ENCODE measurements around the gene FBXO47.
"Not testable (repeated sequence)": the region's sequence is repeated elsewhere in the genome, so short reads cannot be mapped to it uniquely, and the experiment has no call there.

Gene FBXO47

GRCh38 chr17:38978180-38978579, 11.0 kb upstream of the FBXO47 start:
- no peak for DNase-seq

GRCh38 chr17:38976187-38976551, 9.0 kb upstream of the FBXO47 start:
- DNase-seq = not testable (repeated sequence)

GRCh38 chr17:38970804-38971203, 3.6 kb upstream of the FBXO47 start:
- no peak for DNase-seq

- no peak for DNase-seq
Measured at GRCh38 chr17:38970128-38970527, 2.9 kb upstream of the FBXO47 start.

- DNase-seq = no peak
Measured at GRCh38 chr17:38969281-38969680, 2.1 kb upstream of the FBXO47 start.

GRCh38 chr17:38961413-38961812, 5.8 kb downstream of the FBXO47 start:
- DNase-seq = no peak

- DNase-seq = no peak
Measured at GRCh38 chr17:38960402-38960801, 6.8 kb downstream of the FBXO47 start.

- DNase-seq = no peak
Measured at GRCh38 chr17:38959508-38959907, 7.7 kb downstream of the FBXO47 start.

- no peak for DNase-seq
Measured at GRCh38 chr17:38958756-38959155, 8.4 kb downstream of the FBXO47 start.

- DNase-seq = no peak
Measured at GRCh38 chr17:38958326-38958725, 8.9 kb downstream of the FBXO47 start.

- not testable (repeated sequence) for DNase-seq
Measured at GRCh38 chr17:38953800-38954199, 13.4 kb downstream of the FBXO47 start.

- DNase-seq = no peak
Measured at GRCh38 chr17:38947189-38947588, 20.0 kb downstream of the FBXO47 start.

- no peak for DNase-seq
Measured at GRCh38 chr17:38943607-38944006, 23.6 kb downstream of the FBXO47 start.

GRCh38 chr17:38942696-38943334, 24.4 kb downstream of the FBXO47 start:
- DNase-seq = no peak

- no peak for DNase-seq
Measured at GRCh38 chr17:38940404-38940803, 26.8 kb downstream of the FBXO47 start.

GRCh38 chr17:38939987-38940386, 27.2 kb downstream of the FBXO47 start:
- DNase-seq = no peak

- not testable (repeated sequence) for DNase-seq
Measured at GRCh38 chr17:38933962-38934361, 33.2 kb downstream of the FBXO47 start.

- DNase-seq = not testable (repeated sequence)
Measured at GRCh38 chr17:38930782-38931181, 36.4 kb downstream of the FBXO47 start.

GRCh38 chr17:38926293-38927070, 40.7 kb downstream of the FBXO47 start:
- DNase-seq = no peak

GRCh38 chr17:38925263-38925995, 41.8 kb downstream of the FBXO47 start, which contains the start of gene LASP1NB:
LASP1NB (plus strand) TSS chr17:38925614.
- no peak for DNase-seq

- DNase-seq = no peak
Measured at GRCh38 chr17:38922538-38923297, 44.5 kb downstream of the FBXO47 start.

GRCh38 chr17:38921756-38922411, 45.3 kb downstream of the FBXO47 start:
- no peak for DNase-seq
